Retinal pigment epithelial cell (primary cell): Measurements from ENCODE around the gene CDC42BPB.

Experiments used
- DNase-seq: peaks from one replicate; pipeline ENCODE4 v3.0.0-alpha.2; 2010; ENCODE audit warnings: low read depth
- H3K4me3 ChIP-seq: 2 replicates; pipeline ENCODE4 v1.5.1; 2011; ENCODE audit warnings: mild to moderate bottlenecking, low read length, control low read depth, moderate library complexity
- TF ChIP-seq, protein P1 (sequence below): conservative IDR thresholded peaks from 2 replicates; pipeline ENCODE4 v1.5.1; 2011; ENCODE audit warnings: low read depth, low read length, control low read depth, inconsistent platforms

CDC42BPB gene

DNA sequence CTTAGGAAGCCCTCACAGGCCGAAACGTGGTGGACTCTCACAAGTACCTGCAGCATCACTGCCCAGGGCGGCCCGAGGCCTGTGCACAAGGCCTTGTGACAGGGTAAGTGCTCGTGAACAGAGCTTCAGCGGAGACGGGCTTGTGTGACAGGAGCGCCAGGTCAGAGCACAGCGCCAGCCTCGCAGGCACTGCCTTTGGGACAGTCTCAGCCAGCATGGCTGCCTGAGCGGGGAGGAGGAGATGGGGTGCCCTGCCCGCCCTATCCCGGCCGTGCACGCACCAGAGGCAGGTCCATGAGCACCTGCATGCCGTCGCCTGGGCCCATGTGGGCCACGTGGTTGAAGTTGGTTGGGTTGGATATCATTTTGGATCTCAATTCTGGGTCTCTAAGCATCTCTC is 118.0 kb downstream of the CDC42BPB start:
- DNase-seq: no peak
- H3K4me3 ChIP-seq: no peak overlapping the region
- TF ChIP-seq, protein P1, sequence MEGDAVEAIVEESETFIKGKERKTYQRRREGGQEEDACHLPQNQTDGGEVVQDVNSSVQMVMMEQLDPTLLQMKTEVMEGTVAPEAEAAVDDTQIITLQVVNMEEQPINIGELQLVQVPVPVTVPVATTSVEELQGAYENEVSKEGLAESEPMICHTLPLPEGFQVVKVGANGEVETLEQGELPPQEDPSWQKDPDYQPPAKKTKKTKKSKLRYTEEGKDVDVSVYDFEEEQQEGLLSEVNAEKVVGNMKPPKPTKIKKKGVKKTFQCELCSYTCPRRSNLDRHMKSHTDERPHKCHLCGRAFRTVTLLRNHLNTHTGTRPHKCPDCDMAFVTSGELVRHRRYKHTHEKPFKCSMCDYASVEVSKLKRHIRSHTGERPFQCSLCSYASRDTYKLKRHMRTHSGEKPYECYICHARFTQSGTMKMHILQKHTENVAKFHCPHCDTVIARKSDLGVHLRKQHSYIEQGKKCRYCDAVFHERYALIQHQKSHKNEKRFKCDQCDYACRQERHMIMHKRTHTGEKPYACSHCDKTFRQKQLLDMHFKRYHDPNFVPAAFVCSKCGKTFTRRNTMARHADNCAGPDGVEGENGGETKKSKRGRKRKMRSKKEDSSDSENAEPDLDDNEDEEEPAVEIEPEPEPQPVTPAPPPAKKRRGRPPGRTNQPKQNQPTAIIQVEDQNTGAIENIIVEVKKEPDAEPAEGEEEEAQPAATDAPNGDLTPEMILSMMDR: no peak

DNA sequence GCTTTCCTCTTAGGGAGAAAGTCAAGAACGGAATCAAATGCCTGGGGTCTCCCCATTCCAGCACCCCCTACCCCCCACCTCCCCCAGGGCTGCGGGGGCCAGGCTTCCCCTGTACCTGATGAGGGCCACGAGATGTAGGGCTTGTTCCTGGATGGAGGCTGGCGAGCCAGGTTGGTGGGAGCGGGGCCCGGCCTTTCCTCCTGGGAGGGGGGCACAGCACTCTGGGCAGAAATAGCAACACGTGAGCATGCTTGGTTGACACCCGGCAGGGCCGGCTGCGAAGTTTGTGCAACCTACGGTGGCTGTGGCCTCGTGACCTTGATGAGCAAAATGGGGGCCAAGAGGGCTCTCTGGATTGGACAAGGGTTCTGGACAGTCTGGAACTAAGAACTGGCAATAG is 119.2 kb downstream of the CDC42BPB start:
- TF ChIP-seq, protein P1: no peak
- no peak overlapping the region for H3K4me3 ChIP-seq
- DNase-seq: no peak

DNA sequence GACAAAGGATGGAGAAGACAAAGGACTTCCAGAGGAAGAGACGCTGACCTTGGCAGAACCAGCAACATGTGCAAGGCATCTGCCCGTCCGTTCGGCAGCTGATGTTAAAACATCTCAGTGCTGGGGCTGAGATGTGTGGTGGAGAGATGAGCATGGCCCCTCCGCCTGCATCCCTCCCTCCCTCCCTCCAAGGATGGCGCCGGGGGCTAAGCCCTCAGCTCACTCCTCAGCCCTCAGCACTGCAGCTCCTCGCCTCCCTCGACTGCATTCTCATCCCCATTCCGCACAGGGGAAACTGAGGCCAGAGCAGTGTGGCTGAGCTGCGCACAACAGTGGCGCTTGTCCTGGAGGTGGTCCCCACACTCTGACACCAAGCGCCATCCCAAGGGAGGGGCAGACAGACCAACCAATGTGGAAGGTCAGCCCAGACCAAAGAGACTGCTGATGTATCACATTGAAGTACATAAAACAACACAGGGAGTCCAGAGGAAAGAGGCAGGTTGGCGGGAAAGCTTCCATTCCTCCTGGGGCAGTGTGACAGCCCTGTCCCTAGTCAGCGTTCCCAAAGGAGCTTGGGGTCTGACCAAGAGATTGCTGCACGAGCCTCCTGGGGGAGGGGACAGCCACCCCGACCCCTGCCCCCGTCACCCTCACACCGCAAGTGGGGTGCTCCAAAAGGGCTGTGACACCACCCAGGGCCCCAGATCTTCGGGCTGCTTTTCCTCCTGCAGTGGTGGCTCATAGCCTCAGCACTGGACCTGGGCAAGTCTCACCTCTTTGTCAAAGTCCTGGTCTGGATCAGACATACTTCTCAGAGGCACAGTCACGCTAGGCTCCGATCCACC is 119.8 kb downstream of the CDC42BPB start:
- TF ChIP-seq, protein P1: no peak
- no peak for DNase-seq
- no peak overlapping the region for H3K4me3 ChIP-seq

DNA sequence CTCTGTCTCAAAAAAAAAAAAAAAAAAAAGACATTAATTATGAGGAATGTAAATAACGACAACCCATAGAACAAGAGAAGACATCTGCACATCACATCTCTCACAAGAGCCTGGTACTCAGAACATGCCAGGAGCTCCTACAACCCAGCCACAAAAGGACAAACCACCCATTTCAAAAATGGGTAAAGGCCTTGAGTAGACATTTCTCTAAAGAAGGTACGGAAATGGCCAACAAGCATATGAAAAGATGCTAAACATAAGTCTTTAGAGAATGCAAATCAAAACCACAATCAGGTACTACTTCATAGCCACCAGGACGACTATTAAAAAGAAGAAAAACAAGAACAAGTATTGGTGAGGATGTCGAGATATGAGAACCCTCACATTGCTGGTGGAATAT is 121.6 kb downstream of the CDC42BPB start:
- DNase-seq: no peak
- H3K4me3 ChIP-seq: no peak overlapping the region
- TF ChIP-seq, protein P1: no peak

DNA sequence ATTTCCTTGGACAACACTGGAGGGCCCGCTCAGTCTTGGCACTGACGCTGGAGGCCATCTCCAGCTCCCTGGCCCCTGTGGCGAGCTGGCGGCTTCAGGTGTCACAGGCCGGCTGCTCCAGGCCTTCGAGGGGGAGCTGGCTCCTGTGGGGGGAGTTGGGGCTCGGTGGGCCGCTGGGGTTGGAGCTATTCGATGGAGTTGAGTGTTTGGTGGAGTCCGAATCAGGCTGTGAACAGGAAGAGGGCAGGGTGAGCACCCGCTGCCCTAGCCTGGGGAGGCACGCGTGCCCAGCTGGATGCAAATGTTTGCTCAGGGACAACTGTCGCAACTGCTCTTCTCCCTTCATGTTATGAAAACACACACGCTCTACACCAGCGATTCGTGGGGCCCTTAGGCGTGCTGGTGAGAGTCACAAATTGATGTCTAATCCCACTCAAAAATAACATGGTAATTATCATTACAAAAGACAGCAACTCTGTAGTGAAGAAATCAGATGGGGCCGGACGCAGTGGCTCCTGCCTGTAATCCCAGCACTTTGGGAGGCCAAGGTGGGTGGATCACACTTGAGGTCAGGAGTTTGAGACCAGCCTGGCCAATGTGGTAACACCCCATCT is 123.6 kb downstream of the CDC42BPB start:
- no peak overlapping the region for H3K4me3 ChIP-seq
- TF ChIP-seq, protein P1: no peak
- no peak for DNase-seq

DNA sequence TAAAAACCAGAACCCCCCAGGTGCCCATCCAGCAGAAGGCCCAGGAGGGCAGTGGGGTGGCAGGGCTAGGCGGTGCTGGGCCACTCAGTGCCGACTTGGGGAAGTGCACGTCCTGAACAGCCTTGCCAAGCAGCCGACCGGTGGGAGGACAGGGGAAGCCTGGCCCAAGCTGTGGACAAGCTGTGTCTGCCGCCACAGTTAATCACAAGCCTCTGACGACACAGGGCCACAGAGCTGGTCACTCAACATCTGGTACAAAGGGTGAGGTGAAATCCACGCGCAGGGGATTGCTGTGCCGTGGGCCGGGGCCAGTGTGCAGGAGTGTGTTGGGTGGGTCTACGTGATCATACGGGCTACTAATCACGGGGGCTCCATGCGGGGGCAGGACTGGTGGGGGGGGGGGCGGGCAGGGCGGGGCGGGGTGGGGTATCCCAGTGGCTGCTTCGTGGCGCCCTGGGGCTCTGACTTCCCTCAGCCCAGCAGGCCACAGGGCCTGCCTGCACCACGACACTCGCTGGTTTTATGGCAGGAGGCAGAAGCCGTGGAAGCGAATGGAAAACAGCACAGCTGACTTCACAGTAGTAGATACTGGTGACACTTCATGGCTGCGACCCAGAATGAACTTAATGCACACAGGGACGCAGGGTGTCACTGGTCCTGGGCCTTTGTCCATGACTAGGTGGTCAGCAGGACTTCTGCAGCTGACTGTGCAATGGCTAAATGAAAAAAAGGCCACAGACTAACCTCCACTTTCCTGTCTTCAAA is 124.7 kb downstream of the CDC42BPB start:
- no peak overlapping the region for H3K4me3 ChIP-seq
- TF ChIP-seq, protein P1: no peak
- no peak for DNase-seq
